ENCODE data around the gene TBX1.

- TF ChIP-seq CTCF (IDR thresholded peaks at IDR 0.05) (no peak), EZH2 (IDR thresholded peaks at IDR 0.05) (no peak)
Observed at GRCh38 chr22:19773470-19774040, 13.0 kb downstream of the TBX1 start.

All from neural progenitor cell (in vitro differentiated cells).